Measurements from ENCODE around the gene ARMC10. TPM values are rescaled to one million over a fixed set of nuclear protein-coding genes. Genes with fewer than 3 reads are reported as not detected.

Gene ARMC10
- total and polyA plus RNA-seq, 2 experiments from 2014 or later: 43.4 to 48.2 TPM

DNA sequence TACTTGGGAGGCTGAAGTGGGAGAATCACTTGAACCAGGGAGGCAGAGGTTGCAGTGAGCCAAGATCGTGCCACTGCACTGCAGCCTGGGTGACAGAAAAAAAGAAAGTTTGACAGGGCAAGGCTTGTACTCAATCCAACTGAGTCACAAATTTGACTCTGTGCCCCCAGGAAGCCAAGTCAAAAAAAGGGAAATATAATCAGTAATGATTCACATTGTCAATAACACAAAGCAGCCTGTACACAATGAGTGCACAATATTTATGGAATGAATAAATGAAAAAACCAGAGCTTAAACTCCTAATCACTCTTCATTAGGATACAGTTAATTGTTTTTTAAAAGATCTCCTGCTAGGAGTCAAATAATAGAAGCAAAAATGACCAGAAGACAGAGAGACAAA, 67.6 kb downstream of the ARMC10 start:
- H3K27ac Mint-ChIP-seq: no peak overlapping the region; the same call in 1 of the 2 replicates
- no peaks in the 10 kb centered on the region for H3K9me2 ChIP-seq (ENCODE audit: insufficient read depth)
- no peaks in the 10 kb centered on the region for H3K9me3 Mint-ChIP-seq
- H3K36me3 ChIP-seq (ENCODE audit: insufficient read depth): no peaks in the 10 kb centered on the region
- TF ChIP-seq JUNB (IDR thresholded peaks at IDR 0.05; ENCODE audit: unreplicated experiment): no peak
- no peak for TF ChIP-seq NANOG (IDR thresholded peaks at IDR 0.05; ENCODE audit: borderline replicate concordance)
- TF ChIP-seq POLR2AphosphoS5 (IDR thresholded peaks at IDR 0.05; ENCODE audit: low read depth): no peak
- TF ChIP-seq ZNF114 (CRISPR knock-in tag; IDR thresholded peaks at IDR 0.05): no peak
- peaks cover 12% of the 10 kb centered on the region for H3K36me3 Mint-ChIP-seq (ENCODE audit: low read depth)
- ATAC-seq (no peak), DNase-seq (ENCODE audit: low spot score) (no peak)
- peaks cover 30% of the 10 kb centered on the region for H3K4me1 Mint-ChIP-seq
- no peak overlapping the region for H2AFZ ChIP-seq
- no peak overlapping the region for H3K27ac ChIP-seq (ENCODE audit: low read depth)
- no peaks in the 10 kb centered on the region for H3F3A ChIP-seq (replicated peaks; ENCODE audit: low read depth)
- H3K4me3 Mint-ChIP-seq: no peak overlapping the region
- peaks cover 2% of the 10 kb centered on the region for H3K27me3 Mint-ChIP-seq (ENCODE audit: insufficient read depth, low read depth, poor library complexity)
- no peak overlapping the region for H3K4me2 ChIP-seq
- H3K4me1 ChIP-seq (ENCODE audit: insufficient read depth): peaks cover 17% of the 10 kb centered on the region
- no peak overlapping the region for H3K4me3 ChIP-seq
- H4K20me1 ChIP-seq (replicated peaks; ENCODE audit: insufficient read depth): no peaks in the 10 kb centered on the region
- peaks cover 50% of the 10 kb centered on the region for H3K79me2 ChIP-seq (replicated peaks; ENCODE audit: insufficient read depth)
- H3K27me3 ChIP-seq (ENCODE audit: insufficient read depth): no peaks in the 10 kb centered on the region

DNA sequence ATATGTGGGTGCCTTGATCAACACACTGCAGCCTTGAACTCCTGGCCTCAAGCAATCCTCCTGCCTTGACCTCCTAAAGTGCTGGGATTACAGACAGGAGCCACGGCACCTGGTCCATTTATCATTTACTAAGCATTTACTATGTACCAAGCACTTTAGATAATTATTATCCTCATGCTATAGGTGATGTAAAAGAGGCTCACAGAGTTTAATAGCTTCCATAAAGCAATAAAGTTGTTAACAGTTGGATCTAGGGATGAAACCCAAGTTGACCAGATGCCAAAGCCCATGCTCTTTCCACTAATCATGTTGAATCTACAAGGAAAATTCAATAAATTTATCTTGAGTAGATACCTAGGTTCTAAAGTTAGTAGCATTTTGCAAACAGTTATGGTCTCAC, 68.9 kb downstream of the ARMC10 start:
- Histone ChIP-seq H3K27ac (ENCODE audit: low read depth) (no peak overlapping the region), H3K9me2 (ENCODE audit: insufficient read depth) (no peaks in the 10 kb centered on the region)
- TF ChIP-seq, protein P1, sequence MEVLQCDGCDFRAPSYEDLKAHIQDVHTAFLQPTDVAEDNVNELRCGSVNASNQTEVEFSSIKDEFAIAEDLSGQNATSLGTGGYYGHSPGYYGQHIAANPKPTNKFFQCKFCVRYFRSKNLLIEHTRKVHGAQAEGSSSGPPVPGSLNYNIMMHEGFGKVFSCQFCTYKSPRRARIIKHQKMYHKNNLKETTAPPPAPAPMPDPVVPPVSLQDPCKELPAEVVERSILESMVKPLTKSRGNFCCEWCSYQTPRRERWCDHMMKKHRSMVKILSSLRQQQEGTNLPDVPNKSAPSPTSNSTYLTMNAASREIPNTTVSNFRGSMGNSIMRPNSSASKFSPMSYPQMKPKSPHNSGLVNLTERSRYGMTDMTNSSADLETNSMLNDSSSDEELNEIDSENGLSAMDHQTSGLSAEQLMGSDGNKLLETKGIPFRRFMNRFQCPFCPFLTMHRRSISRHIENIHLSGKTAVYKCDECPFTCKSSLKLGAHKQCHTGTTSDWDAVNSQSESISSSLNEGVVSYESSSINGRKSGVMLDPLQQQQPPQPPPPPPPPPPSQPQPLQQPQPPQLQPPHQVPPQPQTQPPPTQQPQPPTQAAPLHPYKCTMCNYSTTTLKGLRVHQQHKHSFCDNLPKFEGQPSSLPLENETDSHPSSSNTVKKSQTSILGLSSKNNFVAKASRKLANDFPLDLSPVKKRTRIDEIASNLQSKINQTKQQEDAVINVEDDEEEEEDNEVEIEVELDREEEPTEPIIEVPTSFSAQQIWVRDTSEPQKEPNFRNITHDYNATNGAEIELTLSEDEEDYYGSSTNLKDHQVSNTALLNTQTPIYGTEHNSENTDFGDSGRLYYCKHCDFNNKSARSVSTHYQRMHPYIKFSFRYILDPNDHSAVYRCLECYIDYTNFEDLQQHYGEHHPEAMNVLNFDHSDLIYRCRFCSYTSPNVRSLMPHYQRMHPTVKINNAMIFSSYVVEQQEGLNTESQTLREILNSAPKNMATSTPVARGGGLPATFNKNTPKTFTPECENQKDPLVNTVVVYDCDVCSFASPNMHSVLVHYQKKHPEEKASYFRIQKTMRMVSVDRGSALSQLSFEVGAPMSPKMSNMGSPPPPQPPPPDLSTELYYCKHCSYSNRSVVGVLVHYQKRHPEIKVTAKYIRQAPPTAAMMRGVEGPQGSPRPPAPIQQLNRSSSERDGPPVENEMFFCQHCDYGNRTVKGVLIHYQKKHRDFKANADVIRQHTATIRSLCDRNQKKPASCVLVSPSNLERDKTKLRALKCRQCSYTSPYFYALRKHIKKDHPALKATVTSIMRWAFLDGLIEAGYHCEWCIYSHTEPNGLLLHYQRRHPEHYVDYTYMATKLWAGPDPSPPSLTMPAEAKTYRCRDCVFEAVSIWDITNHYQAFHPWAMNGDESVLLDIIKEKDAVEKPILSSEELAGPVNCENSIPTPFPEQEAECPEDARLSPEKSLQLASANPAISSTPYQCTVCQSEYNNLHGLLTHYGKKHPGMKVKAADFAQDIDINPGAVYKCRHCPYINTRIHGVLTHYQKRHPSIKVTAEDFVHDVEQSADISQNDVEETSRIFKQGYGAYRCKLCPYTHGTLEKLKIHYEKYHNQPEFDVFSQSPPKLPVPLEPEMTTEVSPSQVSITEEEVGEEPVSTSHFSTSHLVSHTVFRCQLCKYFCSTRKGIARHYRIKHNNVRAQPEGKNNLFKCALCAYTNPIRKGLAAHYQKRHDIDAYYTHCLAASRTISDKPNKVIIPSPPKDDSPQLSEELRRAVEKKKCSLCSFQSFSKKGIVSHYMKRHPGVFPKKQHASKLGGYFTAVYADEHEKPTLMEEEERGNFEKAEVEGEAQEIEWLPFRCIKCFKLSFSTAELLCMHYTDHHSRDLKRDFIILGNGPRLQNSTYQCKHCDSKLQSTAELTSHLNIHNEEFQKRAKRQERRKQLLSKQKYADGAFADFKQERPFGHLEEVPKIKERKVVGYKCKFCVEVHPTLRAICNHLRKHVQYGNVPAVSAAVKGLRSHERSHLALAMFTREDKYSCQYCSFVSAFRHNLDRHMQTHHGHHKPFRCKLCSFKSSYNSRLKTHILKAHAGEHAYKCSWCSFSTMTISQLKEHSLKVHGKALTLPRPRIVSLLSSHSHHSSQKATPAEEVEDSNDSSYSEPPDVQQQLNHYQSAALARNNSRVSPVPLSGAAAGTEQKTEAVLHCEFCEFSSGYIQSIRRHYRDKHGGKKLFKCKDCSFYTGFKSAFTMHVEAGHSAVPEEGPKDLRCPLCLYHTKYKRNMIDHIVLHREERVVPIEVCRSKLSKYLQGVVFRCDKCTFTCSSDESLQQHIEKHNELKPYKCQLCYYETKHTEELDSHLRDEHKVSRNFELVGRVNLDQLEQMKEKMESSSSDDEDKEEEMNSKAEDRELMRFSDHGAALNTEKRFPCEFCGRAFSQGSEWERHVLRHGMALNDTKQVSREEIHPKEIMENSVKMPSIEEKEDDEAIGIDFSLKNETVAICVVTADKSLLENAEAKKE (CRISPR knock-in tag; IDR thresholded peaks at IDR 0.05): no peak
- no peak for TF ChIP-seq CREB1 (CRISPR knock-in tag; IDR thresholded peaks at IDR 0.05; ENCODE audit: low read depth)
- no peak for TF ChIP-seq ZNF114 (CRISPR knock-in tag; IDR thresholded peaks at IDR 0.05)
- no peak for TF ChIP-seq NANOG (IDR thresholded peaks at IDR 0.05; ENCODE audit: borderline replicate concordance)
- TF ChIP-seq STAT1 (IDR thresholded peaks at IDR 0.05; ENCODE audit: unreplicated experiment): no peak
- TF ChIP-seq POLR2AphosphoS5 (IDR thresholded peaks at IDR 0.05; ENCODE audit: low read depth): no peak
- TF ChIP-seq, protein P2, sequence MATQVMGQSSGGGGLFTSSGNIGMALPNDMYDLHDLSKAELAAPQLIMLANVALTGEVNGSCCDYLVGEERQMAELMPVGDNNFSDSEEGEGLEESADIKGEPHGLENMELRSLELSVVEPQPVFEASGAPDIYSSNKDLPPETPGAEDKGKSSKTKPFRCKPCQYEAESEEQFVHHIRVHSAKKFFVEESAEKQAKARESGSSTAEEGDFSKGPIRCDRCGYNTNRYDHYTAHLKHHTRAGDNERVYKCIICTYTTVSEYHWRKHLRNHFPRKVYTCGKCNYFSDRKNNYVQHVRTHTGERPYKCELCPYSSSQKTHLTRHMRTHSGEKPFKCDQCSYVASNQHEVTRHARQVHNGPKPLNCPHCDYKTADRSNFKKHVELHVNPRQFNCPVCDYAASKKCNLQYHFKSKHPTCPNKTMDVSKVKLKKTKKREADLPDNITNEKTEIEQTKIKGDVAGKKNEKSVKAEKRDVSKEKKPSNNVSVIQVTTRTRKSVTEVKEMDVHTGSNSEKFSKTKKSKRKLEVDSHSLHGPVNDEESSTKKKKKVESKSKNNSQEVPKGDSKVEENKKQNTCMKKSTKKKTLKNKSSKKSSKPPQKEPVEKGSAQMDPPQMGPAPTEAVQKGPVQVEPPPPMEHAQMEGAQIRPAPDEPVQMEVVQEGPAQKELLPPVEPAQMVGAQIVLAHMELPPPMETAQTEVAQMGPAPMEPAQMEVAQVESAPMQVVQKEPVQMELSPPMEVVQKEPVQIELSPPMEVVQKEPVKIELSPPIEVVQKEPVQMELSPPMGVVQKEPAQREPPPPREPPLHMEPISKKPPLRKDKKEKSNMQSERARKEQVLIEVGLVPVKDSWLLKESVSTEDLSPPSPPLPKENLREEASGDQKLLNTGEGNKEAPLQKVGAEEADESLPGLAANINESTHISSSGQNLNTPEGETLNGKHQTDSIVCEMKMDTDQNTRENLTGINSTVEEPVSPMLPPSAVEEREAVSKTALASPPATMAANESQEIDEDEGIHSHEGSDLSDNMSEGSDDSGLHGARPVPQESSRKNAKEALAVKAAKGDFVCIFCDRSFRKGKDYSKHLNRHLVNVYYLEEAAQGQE (IDR thresholded peaks at IDR 0.05; ENCODE audit: unreplicated experiment): no peak
- TF ChIP-seq, protein P3, sequence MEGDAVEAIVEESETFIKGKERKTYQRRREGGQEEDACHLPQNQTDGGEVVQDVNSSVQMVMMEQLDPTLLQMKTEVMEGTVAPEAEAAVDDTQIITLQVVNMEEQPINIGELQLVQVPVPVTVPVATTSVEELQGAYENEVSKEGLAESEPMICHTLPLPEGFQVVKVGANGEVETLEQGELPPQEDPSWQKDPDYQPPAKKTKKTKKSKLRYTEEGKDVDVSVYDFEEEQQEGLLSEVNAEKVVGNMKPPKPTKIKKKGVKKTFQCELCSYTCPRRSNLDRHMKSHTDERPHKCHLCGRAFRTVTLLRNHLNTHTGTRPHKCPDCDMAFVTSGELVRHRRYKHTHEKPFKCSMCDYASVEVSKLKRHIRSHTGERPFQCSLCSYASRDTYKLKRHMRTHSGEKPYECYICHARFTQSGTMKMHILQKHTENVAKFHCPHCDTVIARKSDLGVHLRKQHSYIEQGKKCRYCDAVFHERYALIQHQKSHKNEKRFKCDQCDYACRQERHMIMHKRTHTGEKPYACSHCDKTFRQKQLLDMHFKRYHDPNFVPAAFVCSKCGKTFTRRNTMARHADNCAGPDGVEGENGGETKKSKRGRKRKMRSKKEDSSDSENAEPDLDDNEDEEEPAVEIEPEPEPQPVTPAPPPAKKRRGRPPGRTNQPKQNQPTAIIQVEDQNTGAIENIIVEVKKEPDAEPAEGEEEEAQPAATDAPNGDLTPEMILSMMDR (conservative IDR thresholded peaks at IDR 0.05; ENCODE audit: low read depth in 2 of 2): no peak
- no peak for TF ChIP-seq JUNB (IDR thresholded peaks at IDR 0.05; ENCODE audit: unreplicated experiment)

More for the DNA sequence above, 68.9 kb downstream of the ARMC10 start:
- H3F3A ChIP-seq (replicated peaks; ENCODE audit: low read depth): no peaks in the 10 kb centered on the region
- no peak overlapping the region for H3K4me3 ChIP-seq
- H3K4me2 ChIP-seq: no peak overlapping the region
- H3K36me3 ChIP-seq (ENCODE audit: insufficient read depth): no peaks in the 10 kb centered on the region
- Mint-ChIP-seq H3K27ac (no peak overlapping the region), H3K27me3 (ENCODE audit: insufficient read depth, low read depth, poor library complexity) (peaks cover 4% of the 10 kb centered on the region), H3K4me1 (peaks cover 39% of the 10 kb centered on the region), H3K9me3 (no peaks in the 10 kb centered on the region), H3K4me3 (no peak overlapping the region), H3K36me3 (ENCODE audit: low read depth) (peaks cover 12% of the 10 kb centered on the region)
- H3K79me2 ChIP-seq (replicated peaks; ENCODE audit: insufficient read depth): peaks cover 62% of the 10 kb centered on the region
- DNase-seq (ENCODE audit: low spot score) (no peak), ATAC-seq (no peak)
- H4K20me1 ChIP-seq (replicated peaks; ENCODE audit: insufficient read depth): no peaks in the 10 kb centered on the region
- H3K4me1 ChIP-seq (ENCODE audit: insufficient read depth): peaks cover 17% of the 10 kb centered on the region
- no peak overlapping the region for H2AFZ ChIP-seq
- no peaks in the 10 kb centered on the region for H3K27me3 ChIP-seq (ENCODE audit: insufficient read depth)
